ENCODE results near the gene HOXB3.

- TF ChIP-seq TSHZ2 (CRISPR knock-in tag; IDR thresholded peaks at IDR 0.05) (no peak), SNAI2 (CRISPR knock-in tag; IDR thresholded peaks at IDR 0.05) (no peak), PATZ1 (CRISPR knock-in tag; IDR thresholded peaks at IDR 0.05; ENCODE audit: borderline replicate concordance) (no peak), RARB (CRISPR knock-in tag; IDR thresholded peaks at IDR 0.05) (no peak), ZNF8 (CRISPR knock-in tag; IDR thresholded peaks at IDR 0.05) (no peak), GLIS3 (CRISPR knock-in tag; IDR thresholded peaks at IDR 0.05) (no peak), ISL1 (CRISPR knock-in tag; IDR thresholded peaks at IDR 0.05) (no peak), ZFP30 (CRISPR knock-in tag; IDR thresholded peaks at IDR 0.05) (no peak), ZC3H10 (CRISPR knock-in tag; IDR thresholded peaks at IDR 0.05) (no peak)
- TF ChIP-seq, protein P1, sequence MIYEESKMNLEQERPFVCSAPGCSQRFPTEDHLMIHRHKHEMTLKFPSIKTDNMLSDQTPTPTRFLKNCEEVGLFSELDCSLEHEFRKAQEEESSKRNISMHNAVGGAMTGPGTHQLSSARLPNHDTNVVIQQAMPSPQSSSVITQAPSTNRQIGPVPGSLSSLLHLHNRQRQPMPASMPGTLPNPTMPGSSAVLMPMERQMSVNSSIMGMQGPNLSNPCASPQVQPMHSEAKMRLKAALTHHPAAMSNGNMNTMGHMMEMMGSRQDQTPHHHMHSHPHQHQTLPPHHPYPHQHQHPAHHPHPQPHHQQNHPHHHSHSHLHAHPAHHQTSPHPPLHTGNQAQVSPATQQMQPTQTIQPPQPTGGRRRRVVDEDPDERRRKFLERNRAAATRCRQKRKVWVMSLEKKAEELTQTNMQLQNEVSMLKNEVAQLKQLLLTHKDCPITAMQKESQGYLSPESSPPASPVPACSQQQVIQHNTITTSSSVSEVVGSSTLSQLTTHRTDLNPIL (CRISPR knock-in tag; IDR thresholded peaks at IDR 0.05; ENCODE audit: low read depth): no peak
Measured at GRCh38 chr17:48541036-48541576, 48.9 kb downstream of the HOXB3 start.

Data from SK-N-SH treated with all-trans-retinoic acid at 6 μM for 48 hours (cell line).